Epithelial cell of esophagus (primary cell): Measurements from ENCODE around the gene GSTT4.
"Not testable (repeated sequence)": the region's sequence is repeated elsewhere in the genome, so short reads cannot be mapped to it uniquely, and the experiment has no call there.

Experiments
- DNase-seq: peaks from one replicate; pipeline ENCODE4 v3.0.0; 2010; ENCODE audit warnings: low read depth
- H3K4me3 ChIP-seq: 2 replicates; pipeline ENCODE4 v1.5.1; 2011; ENCODE audit warnings: mild to moderate bottlenecking, low read length, control low read depth
- TF ChIP-seq, protein P1 (sequence below): IDR thresholded peaks from 2 replicates; pipeline ENCODE4 v1.5.1; 2011; ENCODE audit warnings: low read depth, mild to moderate bottlenecking, low read length, control low read depth, inconsistent platforms; ENCODE audit not compliant: insufficient read depth; ENCODE audit errors: missing control alignments

Gene GSTT4

GRCh38 chr22:23984430-23984829 lies 20.8 kb downstream of the GSTT4 start:
- TF ChIP-seq, protein P1, sequence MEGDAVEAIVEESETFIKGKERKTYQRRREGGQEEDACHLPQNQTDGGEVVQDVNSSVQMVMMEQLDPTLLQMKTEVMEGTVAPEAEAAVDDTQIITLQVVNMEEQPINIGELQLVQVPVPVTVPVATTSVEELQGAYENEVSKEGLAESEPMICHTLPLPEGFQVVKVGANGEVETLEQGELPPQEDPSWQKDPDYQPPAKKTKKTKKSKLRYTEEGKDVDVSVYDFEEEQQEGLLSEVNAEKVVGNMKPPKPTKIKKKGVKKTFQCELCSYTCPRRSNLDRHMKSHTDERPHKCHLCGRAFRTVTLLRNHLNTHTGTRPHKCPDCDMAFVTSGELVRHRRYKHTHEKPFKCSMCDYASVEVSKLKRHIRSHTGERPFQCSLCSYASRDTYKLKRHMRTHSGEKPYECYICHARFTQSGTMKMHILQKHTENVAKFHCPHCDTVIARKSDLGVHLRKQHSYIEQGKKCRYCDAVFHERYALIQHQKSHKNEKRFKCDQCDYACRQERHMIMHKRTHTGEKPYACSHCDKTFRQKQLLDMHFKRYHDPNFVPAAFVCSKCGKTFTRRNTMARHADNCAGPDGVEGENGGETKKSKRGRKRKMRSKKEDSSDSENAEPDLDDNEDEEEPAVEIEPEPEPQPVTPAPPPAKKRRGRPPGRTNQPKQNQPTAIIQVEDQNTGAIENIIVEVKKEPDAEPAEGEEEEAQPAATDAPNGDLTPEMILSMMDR = peak; percentile 55
- peak; percentile 27 for DNase-seq

DNA sequence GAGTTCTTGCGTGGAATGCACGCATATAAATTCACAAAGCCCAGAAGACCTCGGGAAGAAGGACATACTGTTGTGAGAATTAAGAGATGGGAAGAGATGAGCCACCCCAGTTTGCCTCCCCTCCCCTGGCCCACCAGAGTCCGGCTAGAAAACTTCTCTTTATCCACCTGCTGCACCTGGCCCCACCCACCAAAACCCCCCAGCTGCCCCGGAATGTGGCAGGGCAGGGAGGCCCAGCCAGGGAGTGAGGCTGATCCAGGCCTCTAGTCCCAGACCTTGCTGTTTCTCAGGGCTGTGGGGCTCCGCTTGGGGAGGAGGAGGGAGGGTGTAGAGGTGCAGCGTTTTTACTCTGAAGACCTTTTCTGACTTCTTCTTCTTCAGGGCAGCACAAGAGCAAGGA lies 24.7 kb downstream of the GSTT4 start:
- H3K4me3 ChIP-seq, DNase-seq: not testable (repeated sequence)

More at GRCh38 chr22:23984430-23984829, 20.8 kb downstream of the GSTT4 start:
- no peak overlapping the region for H3K4me3 ChIP-seq

DNA sequence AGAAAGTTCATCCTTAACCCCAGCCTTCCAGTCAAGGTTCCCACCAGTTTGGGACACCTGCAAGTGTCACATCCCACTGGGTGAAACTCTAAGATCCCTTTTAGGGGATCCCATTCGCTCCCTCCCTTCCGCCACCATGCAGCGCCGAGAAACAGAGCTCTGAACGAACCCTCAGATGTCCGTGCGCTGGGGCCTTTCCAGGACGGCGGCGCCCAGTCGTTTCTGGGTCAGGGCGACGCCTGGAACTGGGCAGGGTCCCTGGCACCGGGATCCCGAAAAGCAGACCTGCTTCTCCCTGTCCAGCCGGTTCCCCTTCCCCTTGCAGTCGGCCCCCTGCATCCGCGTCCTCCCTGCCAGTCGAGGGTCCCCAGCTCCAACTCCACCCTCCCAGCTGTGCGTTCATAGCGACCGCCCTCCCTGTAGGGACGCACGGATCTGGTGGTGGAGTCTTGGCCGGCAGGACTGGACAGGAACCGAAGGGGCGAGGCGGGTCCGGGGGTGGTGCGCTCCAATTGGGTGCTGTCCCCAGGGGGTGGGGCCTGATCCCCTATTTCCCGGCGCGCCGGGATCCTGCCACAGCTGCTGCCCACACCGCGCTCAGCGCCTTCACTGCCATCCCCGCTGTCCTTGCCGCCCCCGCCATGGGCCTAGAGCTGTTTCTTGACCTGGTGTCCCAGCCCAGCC lies 25.6 kb downstream of the GSTT4 start, which contains the start of gene GSTT2:
Gene GSTT2, plus strand, starts transcription at position 578 of the 684 bp plus-strand sequence.
- not testable (repeated sequence) for DNase-seq, H3K4me3 ChIP-seq

DNA sequence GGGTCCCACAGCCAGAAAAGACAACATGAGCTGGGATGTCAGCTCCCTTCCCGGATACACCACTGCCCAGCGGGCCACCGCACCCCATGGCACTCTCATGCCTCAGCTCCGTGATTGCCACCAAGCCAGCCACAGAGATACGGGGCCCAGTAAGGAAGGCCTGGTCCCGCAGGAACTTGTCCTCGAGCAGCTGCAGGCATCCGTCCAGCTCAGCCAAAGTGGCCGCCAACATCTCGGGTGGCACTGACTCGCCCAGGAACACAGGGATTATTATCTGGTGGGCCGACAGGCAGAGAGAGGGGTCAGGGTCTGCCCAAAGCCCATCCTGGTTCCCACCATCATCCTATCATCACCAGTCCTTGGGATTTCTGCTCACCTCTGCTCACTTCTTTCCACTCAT lies 27.9 kb downstream of the GSTT4 start:
- not testable (repeated sequence) for H3K4me3 ChIP-seq, DNase-seq

- not testable (repeated sequence) for DNase-seq, H3K4me3 ChIP-seq
These were observed 30.4 kb downstream of the GSTT4 start for GRCh38 chr22:23974836-23975352.

- DNase-seq, H3K4me3 ChIP-seq: not testable (repeated sequence)
These were observed 30.9 kb downstream of the GSTT4 start, which contains the start of gene DDT for GRCh38 chr22:23974345-23974744. Gene DDT (minus strand): TSS chr22:23974441. CDS start chr22:23974414, 27 bp downstream.

GRCh38 chr22:23971927-23972326 lies 33.3 kb downstream of the GSTT4 start:
- DNase-seq, H3K4me3 ChIP-seq: not testable (repeated sequence)

DNA sequence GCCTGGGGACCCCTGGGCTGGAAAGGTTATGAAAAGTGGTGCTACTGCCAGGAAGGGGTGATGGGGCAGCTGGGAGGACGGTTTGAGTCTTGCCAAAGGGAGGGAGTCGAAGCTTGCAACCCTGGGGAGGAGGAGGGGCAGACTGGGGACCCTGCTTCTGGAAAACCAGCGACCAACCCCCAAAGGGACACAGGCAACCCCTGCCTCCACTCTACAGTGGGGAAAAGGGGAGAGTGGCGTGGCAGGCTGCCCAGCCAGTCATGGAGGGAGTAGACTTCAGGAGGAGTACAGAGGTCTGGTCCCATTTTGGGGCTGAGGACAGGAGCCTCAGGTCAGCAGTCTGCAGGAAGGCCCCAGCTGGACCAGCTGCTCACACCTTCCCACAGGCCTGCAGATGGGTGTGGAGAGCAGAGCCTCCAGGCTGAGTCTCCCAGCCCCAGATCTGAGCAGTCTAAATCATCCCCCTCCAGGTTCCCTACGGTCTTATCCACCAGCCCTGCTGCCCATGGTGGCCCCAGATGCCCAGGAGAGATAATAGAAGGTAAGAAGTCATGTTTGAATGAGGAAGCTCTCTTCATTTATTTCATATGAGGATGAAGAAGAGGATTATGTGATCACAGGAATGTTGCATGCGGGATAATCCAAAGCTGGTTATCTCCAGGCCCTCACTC lies 34.3 kb downstream of the GSTT4 start:
- no peak for DNase-seq
- no peak overlapping the region for H3K4me3 ChIP-seq
- TF ChIP-seq, protein P1 = no peak

DNA sequence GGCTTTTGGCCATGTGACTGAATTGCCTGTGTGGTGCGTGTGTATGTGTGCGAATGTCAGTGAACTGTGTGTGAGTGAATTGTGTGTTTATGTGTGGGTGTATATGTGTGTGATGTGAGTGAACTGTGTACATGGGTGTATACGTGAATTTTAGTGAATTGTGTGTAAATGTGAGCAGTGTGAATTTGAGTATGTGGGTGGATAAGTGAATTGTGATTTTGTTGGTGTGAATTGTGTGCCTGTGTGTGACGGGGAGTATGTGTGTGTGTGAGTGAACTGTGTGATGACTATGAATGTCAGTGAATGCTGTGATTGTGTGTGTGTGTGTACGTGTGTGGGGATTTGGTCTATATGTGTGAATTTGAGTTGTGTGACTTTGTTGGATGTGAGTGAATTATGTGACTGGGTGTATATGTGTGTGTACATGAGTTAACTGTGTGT lies 35.0 kb downstream of the GSTT4 start:
- no peak for DNase-seq
- TF ChIP-seq, protein P1 = no peak
- H3K4me3 ChIP-seq = no peak overlapping the region

DNA sequence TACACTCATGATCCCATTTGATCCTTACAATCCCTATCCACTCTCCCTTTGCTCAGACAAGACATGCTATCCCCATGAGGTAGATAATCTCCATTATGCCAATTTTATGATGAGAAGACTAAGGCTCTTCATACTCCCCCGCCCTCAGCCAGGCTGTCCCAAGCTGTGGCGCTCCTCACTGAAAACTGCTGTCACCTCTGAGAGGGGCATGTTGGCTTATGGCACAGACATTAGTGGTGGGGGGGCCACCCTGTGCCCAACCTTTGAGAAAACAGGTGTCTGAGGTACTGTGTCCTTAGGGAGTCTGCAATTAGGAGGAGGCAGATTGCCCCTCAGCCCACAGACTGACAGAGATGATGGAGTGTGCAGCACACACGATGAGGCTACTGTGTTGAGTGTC lies 36.2 kb downstream of the GSTT4 start:
- no peak for DNase-seq
- no peak overlapping the region for H3K4me3 ChIP-seq
- TF ChIP-seq, protein P1 = no peak

DNA sequence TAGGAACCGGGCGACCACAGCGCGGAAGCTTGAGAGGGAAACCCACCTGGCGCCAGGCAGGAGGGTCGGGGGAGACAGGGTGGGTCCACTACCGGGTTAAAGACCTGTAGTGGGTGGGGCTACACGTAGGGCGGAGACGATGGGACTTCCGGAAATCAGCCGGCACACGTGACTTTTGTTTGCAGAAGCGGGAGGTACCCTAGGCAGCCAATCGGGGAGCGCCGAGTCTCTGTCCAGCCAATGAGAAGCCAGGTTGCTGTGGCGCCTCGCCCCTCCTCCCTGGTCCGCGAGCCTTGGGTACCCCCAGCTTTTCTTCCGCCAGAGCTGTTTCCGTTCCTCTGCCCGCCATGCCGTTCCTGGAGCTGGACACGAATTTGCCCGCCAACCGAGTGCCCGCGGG lies 38.7 kb downstream of the GSTT4 start, which contains the start of gene DDTL:
Gene DDTL, plus strand, starts transcription at position 321 of the 400 bp plus-strand sequence. Its CDS starts 27 bp downstream, at position 348.
- DNase-seq, H3K4me3 ChIP-seq: not testable (repeated sequence)

DNA sequence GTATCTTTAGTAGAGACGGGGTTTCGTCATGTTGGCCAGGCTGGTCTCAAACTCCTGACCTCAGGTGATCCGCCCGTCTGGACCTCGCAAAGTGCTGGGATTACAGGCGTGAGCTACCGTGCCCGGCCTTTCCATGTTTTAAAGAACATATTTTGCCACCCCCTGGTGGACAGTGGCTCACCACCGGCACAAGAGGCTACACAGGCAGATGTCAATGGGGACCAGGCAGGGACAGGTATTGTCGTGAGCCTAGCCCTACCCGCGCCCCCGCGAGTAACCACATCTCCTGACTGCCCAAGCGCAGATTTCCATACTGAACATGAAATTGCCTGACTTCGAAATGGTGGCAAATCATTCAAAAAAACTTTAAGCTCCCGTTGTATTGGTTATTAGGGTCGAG lies 39.2 kb downstream of the GSTT4 start:
- H3K4me3 ChIP-seq, DNase-seq: not testable (repeated sequence)

DNA sequence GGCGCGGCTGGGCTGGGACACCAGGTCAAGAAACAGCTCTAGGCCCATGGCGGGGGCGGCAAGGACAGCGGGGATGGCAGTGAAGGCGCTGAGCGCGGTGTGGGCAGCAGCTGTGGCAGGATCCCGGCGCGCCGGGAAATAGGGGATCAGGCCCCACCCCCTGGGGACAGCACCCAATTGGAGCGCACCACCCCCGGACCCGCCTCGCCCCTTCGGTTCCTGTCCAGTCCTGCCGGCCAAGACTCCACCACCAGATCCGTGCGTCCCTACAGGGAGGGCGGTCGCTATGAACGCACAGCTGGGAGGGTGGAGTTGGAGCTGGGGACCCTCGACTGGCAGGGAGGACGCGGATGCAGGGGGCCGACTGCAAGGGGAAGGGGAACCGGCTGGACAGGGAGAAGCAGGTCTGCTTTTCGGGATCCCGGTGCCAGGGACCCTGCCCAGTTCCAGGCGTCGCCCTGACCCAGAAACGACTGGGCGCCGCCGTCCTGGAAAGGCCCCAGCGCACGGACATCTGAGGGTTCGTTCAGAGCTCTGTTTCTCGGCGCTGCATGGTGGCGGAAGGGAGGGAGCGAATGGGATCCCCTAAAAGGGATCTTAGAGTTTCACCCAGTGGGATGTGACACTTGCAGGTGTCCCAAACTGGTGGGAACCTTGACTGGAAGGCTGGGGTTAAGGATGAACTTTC lies 44.0 kb downstream of the GSTT4 start, which contains the start of gene GSTT2B:
Gene GSTT2B, minus strand, starts transcription at position 112 of the 688 bp plus-strand sequence. Its CDS starts 64 bp downstream, at position 48.
- DNase-seq, H3K4me3 ChIP-seq: not testable (repeated sequence)
